ENCODE measurements around the gene SYNE1. TPM values are rescaled to one million over a fixed set of nuclear protein-coding genes. Genes with fewer than 3 reads are reported as not detected.

Gene SYNE1
- total RNA-seq, 1 experiment from 2014 or later = 6.5 TPM

- no peaks in the 10 kb centered on the region for H3K27me3 Mint-ChIP-seq (ENCODE audit: low read depth)
- no peaks in the 10 kb centered on the region for H3K36me3 Mint-ChIP-seq
- CTCF ChIA-PET = interaction anchor here (1.0 kb wide), 1 partner anchor 184 kb away, joined by 4 read pairs; no protein-coding TSS in a partner anchor
- H3K27ac Mint-ChIP-seq = no peak overlapping the region
- DNase-seq (ENCODE audit: low spot score) (no peak), ATAC-seq (no peak)
- POLR2A ChIA-PET = no interaction called here
- H3K4me1 Mint-ChIP-seq = no peaks in the 10 kb centered on the region
- H3K9me3 Mint-ChIP-seq = no peaks in the 10 kb centered on the region
- H3K4me3 Mint-ChIP-seq = no peak overlapping the region
- TF ChIP-seq ZNF232 (CRISPR knock-in tag; IDR thresholded peaks at IDR 0.05) = no peak
- no peak for TF ChIP-seq GABPB1 (CRISPR knock-in tag; IDR thresholded peaks at IDR 0.05)
- no peak for TF ChIP-seq SMAD3 (CRISPR knock-in tag; IDR thresholded peaks at IDR 0.05; ENCODE audit: borderline replicate concordance)
- TF ChIP-seq JUN (CRISPR knock-in tag; IDR thresholded peaks at IDR 0.05) = no peak
Measured at GRCh38 chr6:152458648-152459644, 178.2 kb downstream of the SYNE1 start.

- ATAC-seq (no peak), DNase-seq (ENCODE audit: low spot score) (no peak)
- Mint-ChIP-seq H3K27me3 (ENCODE audit: low read depth) (no peaks in the 10 kb centered on the region), H3K4me3 (no peak overlapping the region), H3K4me1 (0 out of 2 replicates have a peak, but pooled peaks cover 2% of the 10 kb centered on the region), H3K36me3 (no peaks in the 10 kb centered on the region), H3K9me3 (no peaks in the 10 kb centered on the region), H3K27ac (no peak overlapping the region)
- ChIA-PET CTCF (no interaction called here), POLR2A (no interaction called here)
- TF ChIP-seq, protein P1, sequence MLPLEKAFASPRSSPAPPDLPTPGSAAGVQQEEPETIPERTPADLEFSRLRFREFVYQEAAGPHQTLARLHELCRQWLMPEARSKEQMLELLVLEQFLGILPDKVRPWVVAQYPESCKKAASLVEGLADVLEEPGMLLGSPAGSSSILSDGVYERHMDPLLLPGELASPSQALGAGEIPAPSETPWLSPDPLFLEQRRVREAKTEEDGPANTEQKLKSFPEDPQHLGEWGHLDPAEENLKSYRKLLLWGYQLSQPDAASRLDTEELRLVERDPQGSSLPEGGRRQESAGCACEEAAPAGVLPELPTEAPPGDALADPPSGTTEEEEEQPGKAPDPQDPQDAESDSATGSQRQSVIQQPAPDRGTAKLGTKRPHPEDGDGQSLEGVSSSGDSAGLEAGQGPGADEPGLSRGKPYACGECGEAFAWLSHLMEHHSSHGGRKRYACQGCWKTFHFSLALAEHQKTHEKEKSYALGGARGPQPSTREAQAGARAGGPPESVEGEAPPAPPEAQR (CRISPR knock-in tag; IDR thresholded peaks at IDR 0.05) = no peak
- TF ChIP-seq ERG (CRISPR knock-in tag; IDR thresholded peaks at IDR 0.05) (no peak), ATF1 (CRISPR knock-in tag; IDR thresholded peaks at IDR 0.05) (no peak), ZNF425 (CRISPR knock-in tag; conservative IDR thresholded peaks at IDR 0.05) (no peak), TEAD4 (CRISPR knock-in tag; IDR thresholded peaks at IDR 0.05) (no peak), HMGXB4 (CRISPR knock-in tag; IDR thresholded peaks at IDR 0.05) (no peak), ZNF396 (CRISPR knock-in tag; IDR thresholded peaks at IDR 0.05; ENCODE audit: borderline replicate concordance) (no peak), HMGA2 (CRISPR knock-in tag; IDR thresholded peaks at IDR 0.05) (no peak), ESRRA (CRISPR knock-in tag; IDR thresholded peaks at IDR 0.05; ENCODE audit: borderline replicate concordance) (no peak), OVOL2 (CRISPR knock-in tag; IDR thresholded peaks at IDR 0.05; ENCODE audit: borderline replicate concordance) (no peak), SOX15 (CRISPR knock-in tag; IDR thresholded peaks at IDR 0.05) (no peak)
- TF ChIP-seq, protein P2, sequence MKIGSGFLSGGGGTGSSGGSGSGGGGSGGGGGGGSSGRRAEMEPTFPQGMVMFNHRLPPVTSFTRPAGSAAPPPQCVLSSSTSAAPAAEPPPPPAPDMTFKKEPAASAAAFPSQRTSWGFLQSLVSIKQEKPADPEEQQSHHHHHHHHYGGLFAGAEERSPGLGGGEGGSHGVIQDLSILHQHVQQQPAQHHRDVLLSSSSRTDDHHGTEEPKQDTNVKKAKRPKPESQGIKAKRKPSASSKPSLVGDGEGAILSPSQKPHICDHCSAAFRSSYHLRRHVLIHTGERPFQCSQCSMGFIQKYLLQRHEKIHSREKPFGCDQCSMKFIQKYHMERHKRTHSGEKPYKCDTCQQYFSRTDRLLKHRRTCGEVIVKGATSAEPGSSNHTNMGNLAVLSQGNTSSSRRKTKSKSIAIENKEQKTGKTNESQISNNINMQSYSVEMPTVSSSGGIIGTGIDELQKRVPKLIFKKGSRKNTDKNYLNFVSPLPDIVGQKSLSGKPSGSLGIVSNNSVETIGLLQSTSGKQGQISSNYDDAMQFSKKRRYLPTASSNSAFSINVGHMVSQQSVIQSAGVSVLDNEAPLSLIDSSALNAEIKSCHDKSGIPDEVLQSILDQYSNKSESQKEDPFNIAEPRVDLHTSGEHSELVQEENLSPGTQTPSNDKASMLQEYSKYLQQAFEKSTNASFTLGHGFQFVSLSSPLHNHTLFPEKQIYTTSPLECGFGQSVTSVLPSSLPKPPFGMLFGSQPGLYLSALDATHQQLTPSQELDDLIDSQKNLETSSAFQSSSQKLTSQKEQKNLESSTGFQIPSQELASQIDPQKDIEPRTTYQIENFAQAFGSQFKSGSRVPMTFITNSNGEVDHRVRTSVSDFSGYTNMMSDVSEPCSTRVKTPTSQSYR (CRISPR knock-in tag; IDR thresholded peaks at IDR 0.05) = no peak
Measured at GRCh38 chr6:152457949-152458624, 179.1 kb downstream of the SYNE1 start.

Data from WTC11 (cell line).